IMR-90 (cell line): ENCODE results near the gene STAT5A. TPM values are rescaled to one million over a fixed set of nuclear protein-coding genes. Genes with fewer than 3 reads are reported as not detected.

ENCODE experiments used
- ATAC-seq: fragments of 200-7000 bp; cut with Tn5 transposase; 2 replicates; pipeline ENCODE4 v1.9.1; 2020; ENCODE audit warnings: low read depth, mild to moderate bottlenecking, moderate library complexity
- BruUV-seq: library from RNA; stranded (reverse); fragments of 400-500 nt; replicated peaks from 2 replicates; lab custom pipeline; 2021; lab: Mats Ljungman, UMichigan
- CTCF ChIA-PET: fragments of 300-600 bp; formaldehyde crosslinking; extraction: SDS; loops from one replicate; lab custom pipeline; 2021; ENCODE audit warnings: antibody characterized with exemption; lab: Yijun Ruan, JAX
- POLR2A ChIA-PET: fragments of 300-600 bp; sonication (Branson Sonifier 250); formaldehyde crosslinking; loops from one replicate; lab custom pipeline; 2022; ENCODE audit warnings: antibody characterized with exemption; ENCODE audit not compliant: unreplicated experiment; lab: Charles Lee
- DNase-seq: peaks from one replicate; pipeline ENCODE4 v3.0.0; 2013
- H2AFZ ChIP-seq: replicated peaks from 2 replicates; pipeline ENCODE3; 2013; ENCODE audit warnings: low read length, mild to moderate bottlenecking; ENCODE audit not compliant: poor library complexity
- H2AK5ac ChIP-seq: 2 replicates; pipeline ENCODE4 v1.6.1; 2013; ENCODE audit warnings: low read depth, low read length, inconsistent platforms
- H2AK9ac ChIP-seq: replicated peaks from 2 replicates; pipeline ENCODE3; 2013; ENCODE audit warnings: mild to moderate bottlenecking, low read depth, low read length, moderate library complexity; ENCODE audit not compliant: poor library complexity
- H2BK120ac ChIP-seq: 2 replicates; pipeline ENCODE4 v1.6.1; 2013; ENCODE audit warnings: low read depth, low read length, inconsistent platforms
- H2BK15ac ChIP-seq: 3 replicates; pipeline ENCODE4 v1.6.1; 2013; ENCODE audit warnings: low read depth, low read length, inconsistent platforms
- H2BK20ac ChIP-seq: 2 replicates; pipeline ENCODE4 v1.6.1; 2013; ENCODE audit warnings: low read depth, mild to moderate bottlenecking, inconsistent platforms, low read length, moderate library complexity
- H2BK5ac ChIP-seq: 2 replicates; pipeline ENCODE4 v1.6.1; 2013; ENCODE audit warnings: mild to moderate bottlenecking, low read depth, low read length, inconsistent platforms; ENCODE audit not compliant: poor library complexity, severe bottlenecking
- H3K14ac ChIP-seq: replicated peaks from 2 replicates; pipeline ENCODE4 v1.6.1; 2013; ENCODE audit warnings: low read depth, low read length, inconsistent platforms
- H3K18ac ChIP-seq: 2 replicates; pipeline ENCODE4 v1.6.1; 2013; ENCODE audit warnings: low read depth, low read length, control low read depth
- H3K23ac ChIP-seq: 2 replicates; pipeline ENCODE4 v1.6.1; 2013; ENCODE audit warnings: low read depth, low read length, inconsistent platforms
- H3K27ac ChIP-seq: 2 replicates; pipeline ENCODE4 v1.5.1; 2013; ENCODE audit warnings: mild to moderate bottlenecking, control low read depth, low read length; ENCODE audit not compliant: insufficient read depth
- H3K27me3 ChIP-seq: 2 replicates; pipeline ENCODE4 v1.6.1; 2013; ENCODE audit warnings: low read length; ENCODE audit not compliant: control insufficient read depth, insufficient read depth
- H3K36me3 ChIP-seq: 2 replicates; pipeline ENCODE4 v1.6.1; 2013; ENCODE audit warnings: low read length, mixed read lengths; ENCODE audit not compliant: control insufficient read depth, insufficient read depth
- H3K4ac ChIP-seq: 2 replicates; pipeline ENCODE4 v1.6.1; 2013; ENCODE audit warnings: low read depth, low read length, inconsistent platforms
- H3K4me1 ChIP-seq: 2 replicates; pipeline ENCODE4 v1.6.1; 2013; ENCODE audit warnings: low read length, mixed read lengths; ENCODE audit not compliant: control insufficient read depth, insufficient read depth
- H3K4me2 ChIP-seq: 2 replicates; pipeline ENCODE4 v1.6.1; 2013; ENCODE audit warnings: low read depth, mild to moderate bottlenecking, control low read depth, low read length, moderate library complexity
- H3K4me3 ChIP-seq: 2 replicates; pipeline ENCODE4 v1.5.1; 2013; ENCODE audit warnings: low read depth, mild to moderate bottlenecking, control low read depth, low read length, moderate library complexity; ENCODE audit not compliant: insufficient read depth
- H3K56ac ChIP-seq: 2 replicates; pipeline ENCODE4 v1.6.1; 2013; ENCODE audit warnings: low read length, inconsistent platforms; ENCODE audit not compliant: insufficient read depth; ENCODE audit errors: extremely low read depth
- H3K79me1 ChIP-seq, 2 experiments: 2 replicates each; pipeline ENCODE4 v1.6.1; 2013; ENCODE audit warnings: low read length in 2 of 2, inconsistent platforms in 1 of 2, low read depth in 1 of 2
- H3K9ac ChIP-seq: 2 replicates; pipeline ENCODE4 v1.6.1; 2013; ENCODE audit warnings: low read depth, low read length, control low read depth
- H3K9me1 ChIP-seq: 2 replicates; pipeline ENCODE4 v1.6.1; 2013; ENCODE audit warnings: low read length, inconsistent platforms; ENCODE audit not compliant: insufficient read depth
- H3K9me3 ChIP-seq: 2 replicates; pipeline ENCODE4 v1.6.1; 2013; ENCODE audit warnings: low read length; ENCODE audit not compliant: control insufficient read depth, insufficient read depth
- H4K20me1 ChIP-seq: 2 replicates; pipeline ENCODE4 v1.6.1; 2013; ENCODE audit warnings: low read length, inconsistent platforms; ENCODE audit not compliant: insufficient read depth
- H4K5ac ChIP-seq: 2 replicates; pipeline ENCODE4 v1.6.1; 2013; ENCODE audit warnings: mild to moderate bottlenecking, low read depth, low read length, control low read depth
- H4K8ac ChIP-seq, 2 experiments: 2 replicates each; pipeline ENCODE4 v1.6.1; 2013; ENCODE audit warnings: low read depth in 2 of 2, low read length in 2 of 2, control low read depth in 1 of 2, inconsistent platforms in 1 of 2
- H4K91ac ChIP-seq: 2 replicates; pipeline ENCODE4 v1.6.1; 2013; ENCODE audit warnings: low read depth, low read length, inconsistent platforms; ENCODE audit not compliant: insufficient read depth
- CHD1 ChIP-seq: IDR thresholded peaks from 2 replicates; pipeline ENCODE4 v1.6.1; 2012; ENCODE audit warnings: low read depth, low read length, improper control_type of control experiment
- ELK1 ChIP-seq: fragments of 150-350 bp; IDR thresholded peaks from 2 replicates; pipeline ENCODE4 v1.6.1; 2016; ENCODE audit warnings: low read depth, mild to moderate bottlenecking, low read length, moderate library complexity, borderline replicate concordance
- MAZ ChIP-seq: IDR thresholded peaks from 2 replicates; pipeline ENCODE4 v1.6.1; 2012; ENCODE audit warnings: low read depth, mild to moderate bottlenecking, low read length, improper control_type of control experiment, moderate library complexity, borderline replicate concordance
- RFX5 ChIP-seq: IDR thresholded peaks from 2 replicates; pipeline ENCODE4 v1.8.0; 2012; ENCODE audit warnings: low read depth, mild to moderate bottlenecking, low read length, moderate library complexity
- WGBS, 2 experiments: methylation state at CpG; one replicate each; pipeline versions ENCODE4 v1.1.5 to v1.1.7; 2013; ENCODE audit warnings: missing lambda C conversion rate in 2 of 2; ENCODE audit not compliant: insufficient read length in 1 of 2; ENCODE audit errors: extremely low coverage in 2 of 2; 5-methylcytosine and 5-hydroxymethylcytosine counted together
- dilution Hi-C: fragments of 300-500 bp; cut with HindIII; formaldehyde crosslinking; loops from one replicate; pipeline ENCODE4 v1.14.3; 2018; ENCODE audit warnings: low sequenced_read_pairs; ENCODE audit not compliant: unreplicated experiment
- in situ Hi-C: fragments of 300-500 bp; cut with MboI; formaldehyde crosslinking; loops from 3 replicates; pipeline ENCODE4 v1.14.3; 2019; ENCODE audit warnings: low sequenced_read_pairs, inconsistent platforms, mixed read lengths
- intact Hi-C: fragments of 100-400 bp; cut with micrococcal nuclease; formaldehyde crosslinking; loops from 2 replicates; pipeline ENCODE4 v1.10.0; 2022
- polyA plus RNA-seq, 3 experiments: library from polyadenylated mRNA; depleted of rRNA; stranded (reverse); fragments of >200 nt; gene quantifications; 2 replicates each; pipeline ENCODE4 v1.2.3, GENCODE V29; 2012; ENCODE audit warnings: low replicate concordance in 1 of 3
- total RNA-seq: library from RNA; depleted of rRNA; stranded (reverse); fragments of >200 nt; gene quantifications from 2 replicates; pipeline ENCODE4 v1.2.3, GENCODE V29; 2012

STAT5A gene
- total and polyA plus RNA-seq, 2 of the 4 experiments (the other 2 are of a cell fraction): 1.3 to 1.4 TPM

GRCh38 chr17:42308446-42308845 is 20.1 kb downstream of the STAT5A start:
- Histone ChIP-seq H2AK9ac (no peak overlapping the region), H3K4me2 (no peak overlapping the region), H3K23ac (no peak overlapping the region), H3K14ac (no peak overlapping the region), H4K91ac (no peak overlapping the region), H3K4me1 (peaks cover 11% of the 10 kb centered on the region), H3K9me1 (no peaks in the 10 kb centered on the region), H3K36me3 (peaks cover 14% of the 10 kb centered on the region), H3K4me3 (no peak overlapping the region), H4K5ac (no peak overlapping the region), H2AFZ (no peak overlapping the region), H2BK120ac (no peak overlapping the region), H4K8ac (no peak overlapping the region), H3K4ac (no peak overlapping the region), H2BK20ac (no peak overlapping the region), H3K56ac (no peak overlapping the region), H3K9ac (no peak overlapping the region), H3K27me3 (no peaks in the 10 kb centered on the region), H3K18ac (no peak overlapping the region), H3K27ac (no peak overlapping the region), H3K9me3 (no peaks in the 10 kb centered on the region), H2BK15ac (no peak overlapping the region), H3K79me1 (0 out of 4 replicates have a peak, but pooled peaks cover 0 to 2% of the 10 kb centered on the region in 2 experiments), H2BK5ac (no peak overlapping the region), H4K20me1 (no peaks in the 10 kb centered on the region), H2AK5ac (no peak overlapping the region)
- ATAC-seq: no peak
- CTCF ChIA-PET: interaction anchor here (0.7 kb wide), 1 partner anchor 86 kb away, joined by 4 read pairs; no protein-coding TSS in a partner anchor
- intact Hi-C loops (no loop called here), in situ Hi-C loops (no loop called here), dilution Hi-C loops (no loop called here)
- DNase-seq: no peak
- no peak for TF ChIP-seq CHD1
- no peak for TF ChIP-seq RFX5
- TF ChIP-seq MAZ: no peak
- TF ChIP-seq ELK1: no peak
- no CpG with 5 or more reads among the region's 7 CpGs for WGBS, 2 experiments
- no TSS peak for BruUV-seq
- POLR2A ChIA-PET: interaction anchor here (0.5 kb wide), 1 partner anchor 108 kb away, joined by 3 read pairs; no protein-coding TSS in a partner anchor
